Heart right ventricle (tissue), 16 donors: Measurements from ENCODE around the gene CYYR1. TPM values are rescaled to one million over a fixed set of nuclear protein-coding genes. Genes with fewer than 3 reads are reported as not detected.
A peak's percentile ranks its signal among the peaks of the same experiment; 100 is the strongest.

Experiments used
- ATAC-seq, 8 donors: fragments of 200-7000 bp; cut with Tn5 transposase; one replicate each; pipeline ENCODE4 v1.9.1; 2020; ENCODE audit warnings: mild to moderate bottlenecking in 8 of 8, moderate library complexity in 8 of 8, moderate number of reproducible peaks in 1 of 8
- DNase-seq, 2 donors: peaks; one replicate each; pipeline ENCODE4 v3.0.0-alpha.2; 2020
- H3K27ac ChIP-seq, 10 donors: fragments of 200-600 bp; sonication (generic) in 2 of 10; one replicate each; pipeline versions ENCODE4 v1.5.0 to v1.8.0; 2020 to 2022; ENCODE audit warnings: mild to moderate bottlenecking in 3 of 10
- H3K27me3 ChIP-seq, 7 donors: fragments of 200-600 bp; one replicate each; pipeline ENCODE4 v1.8.0; 2021 to 2022; ENCODE audit warnings: mild to moderate bottlenecking in 2 of 7
- H3K36me3 ChIP-seq, 9 donors: fragments of 200-600 bp; sonication (generic) in 1 of 9; one replicate each; pipeline versions ENCODE4 v1.5.0 to v1.8.0; 2020 to 2022; ENCODE audit warnings: mild to moderate bottlenecking in 2 of 9
- H3K4me1 ChIP-seq, 9 donors: fragments of 200-600 bp; sonication (generic) in 1 of 9; one replicate each; pipeline versions ENCODE4 v1.5.0 to v1.8.0; 2020 to 2022; ENCODE audit warnings: mild to moderate bottlenecking in 4 of 9
- H3K4me3 ChIP-seq, 10 donors: fragments of 200-600 bp; sonication (generic) in 2 of 10; one replicate each; pipeline versions ENCODE4 v1.5.0 to v1.8.0; 2020 to 2022; ENCODE audit warnings: mild to moderate bottlenecking in 7 of 10, moderate library complexity in 2 of 10
- H3K9me3 ChIP-seq, 11 donors: fragments of 200-600 bp in 10 of 11; sonication (generic) in 2 of 11; one replicate each; pipeline versions ENCODE4 v1.5.0 to v1.8.0; 2013 to 2022; ENCODE audit warnings: mild to moderate bottlenecking in 2 of 11, control low read depth in 1 of 11, moderate library complexity in 1 of 11
- WGBS, 2 donors: extraction: QIAGEN DNeasy Blood & Tissue Kit; methylation state at CpG; one replicate each; pipeline ENCODE4 v1.1.7; 2013; ENCODE audit warnings: inconsistent platforms in 1 of 2; 5-methylcytosine and 5-hydroxymethylcytosine counted together
- intact Hi-C, 10 donors: fragments of 100-400 bp; cut with DNase I; formaldehyde crosslinking; loops; one replicate each; pipeline versions ENCODE4 v1.11.1 to v1.14.2; 2022
- polyA plus RNA-seq, 2 donors: library from polyadenylated mRNA; stranded (reverse); fragments of 200-250 nt; gene quantifications; one replicate each; pipeline ENCODE4 v1.2.3, GENCODE V29; 2013
- total RNA-seq, 10 donors: library from RNA; stranded (reverse); fragmentation: NEBNext Ultra II Directional in 3 of 10; extraction: Animal tissue kit (Norgen Biotek cat#: 25700) in 3 of 10; gene quantifications; one replicate each; pipeline versions ENCODE4 v1.2.1 to v1.2.4, GENCODE V29; 2021 to 2023
- TF ChIP-seq, protein P1 (sequence below), 9 donors: fragments of 200-600 bp; sonication (generic) in 2 of 9; IDR thresholded peaks; one replicate each; pipeline versions ENCODE4 v1.5.0 to v1.8.0; 2021 to 2022; ENCODE audit warnings: antibody characterized with exemption in 9 of 9, mild to moderate bottlenecking in 5 of 9, moderate library complexity in 1 of 9
- donor health status: Arrhythmogenic right ventricular cardiomyopathy.
- donor health status: ischemic (EF 13 %, LVEDD 7.1; RV severe dilation, severe dysfunction).
- donor health status: healthy with polysubstance abuse.
- donor health status: DM: no; HTN: yes; CAD: no.
- donor health status: DM: no; HTN: no; CAD: no.
- donor health status: ischemic (EF 25% LVEDD 6.9; RV normal size, moderate dysfunction).
- donor health status: ischemic (EF 25% LVEDD 5.7; RV mildly dilated, moderate dysfunction).
- donor health status: healthy.
- donor health status: DM: yes; HTN: yes; CAD: no.
- donor health status: Ischemic cardiomyopathy.
- donor health status: ischemic (EF 35%, LVEDD 5.7; RV mildly dilated, moderate dysfunction).
- donor health status: nonischemic (EF 11% LVEDD 7.7; RV severe dilation, severe dysfunction).
- donor health status: DM: yes; HTN: yes; CAD: no.
- donor health status: PGD.
- donor health status: ischemic (EF 29% LVEDD 5.4; RV normal size, mild dysfunction).
- donor health status: nonischemic (EF 23%, LVEDD 6.1; RV moderate dilation, normal function).

The CYYR1 gene
- total and polyA plus RNA-seq, 12 donors = 10.8 to 38.2 (median 15.8) TPM

DNA sequence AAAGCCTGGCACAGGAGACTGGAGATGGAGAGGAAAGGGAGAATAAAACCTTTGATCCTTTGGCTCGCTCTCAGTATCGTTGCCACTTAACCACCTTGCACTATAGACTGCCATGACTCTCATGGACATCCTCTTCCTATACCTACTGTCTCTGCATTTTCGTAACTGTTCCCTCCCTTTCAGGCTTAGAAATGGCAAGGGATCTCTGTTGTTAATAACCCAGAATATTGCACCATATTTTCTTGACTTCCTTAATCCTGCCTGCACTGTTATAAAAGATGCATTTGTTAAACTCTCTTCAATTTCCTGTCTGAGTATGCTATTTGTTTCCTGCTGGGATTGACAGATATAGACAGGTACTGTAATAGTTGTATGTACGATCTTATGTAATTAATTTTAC is 38.6 kb downstream of the CYYR1 start:
- H3K4me1 ChIP-seq = peaks cover 0 to 16% (median 0%) of the 10 kb centered on the region in 9 donors
- H3K9me3 ChIP-seq = peaks cover 0 to 8% (median 0%) of the 10 kb centered on the region in 11 donors
- ATAC-seq (no peak), DNase-seq (no peak)
- no peaks in the 10 kb centered on the region for H3K27me3 ChIP-seq
- H3K4me3 ChIP-seq = no peak overlapping the region
- 88% methylated on average over 4 of the region's 4 CpGs for WGBS, 2 donors
- H3K36me3 ChIP-seq = peaks cover 0 to 9% (median 0%) of the 10 kb centered on the region in 9 donors
- peak overlapping the region in 1 of 10 donors; percentile 29 for H3K27ac ChIP-seq
- TF ChIP-seq, protein P1, sequence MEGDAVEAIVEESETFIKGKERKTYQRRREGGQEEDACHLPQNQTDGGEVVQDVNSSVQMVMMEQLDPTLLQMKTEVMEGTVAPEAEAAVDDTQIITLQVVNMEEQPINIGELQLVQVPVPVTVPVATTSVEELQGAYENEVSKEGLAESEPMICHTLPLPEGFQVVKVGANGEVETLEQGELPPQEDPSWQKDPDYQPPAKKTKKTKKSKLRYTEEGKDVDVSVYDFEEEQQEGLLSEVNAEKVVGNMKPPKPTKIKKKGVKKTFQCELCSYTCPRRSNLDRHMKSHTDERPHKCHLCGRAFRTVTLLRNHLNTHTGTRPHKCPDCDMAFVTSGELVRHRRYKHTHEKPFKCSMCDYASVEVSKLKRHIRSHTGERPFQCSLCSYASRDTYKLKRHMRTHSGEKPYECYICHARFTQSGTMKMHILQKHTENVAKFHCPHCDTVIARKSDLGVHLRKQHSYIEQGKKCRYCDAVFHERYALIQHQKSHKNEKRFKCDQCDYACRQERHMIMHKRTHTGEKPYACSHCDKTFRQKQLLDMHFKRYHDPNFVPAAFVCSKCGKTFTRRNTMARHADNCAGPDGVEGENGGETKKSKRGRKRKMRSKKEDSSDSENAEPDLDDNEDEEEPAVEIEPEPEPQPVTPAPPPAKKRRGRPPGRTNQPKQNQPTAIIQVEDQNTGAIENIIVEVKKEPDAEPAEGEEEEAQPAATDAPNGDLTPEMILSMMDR (IDR thresholded peaks at IDR 0.05) = no peak
- intact Hi-C loops = no loop called here

DNA sequence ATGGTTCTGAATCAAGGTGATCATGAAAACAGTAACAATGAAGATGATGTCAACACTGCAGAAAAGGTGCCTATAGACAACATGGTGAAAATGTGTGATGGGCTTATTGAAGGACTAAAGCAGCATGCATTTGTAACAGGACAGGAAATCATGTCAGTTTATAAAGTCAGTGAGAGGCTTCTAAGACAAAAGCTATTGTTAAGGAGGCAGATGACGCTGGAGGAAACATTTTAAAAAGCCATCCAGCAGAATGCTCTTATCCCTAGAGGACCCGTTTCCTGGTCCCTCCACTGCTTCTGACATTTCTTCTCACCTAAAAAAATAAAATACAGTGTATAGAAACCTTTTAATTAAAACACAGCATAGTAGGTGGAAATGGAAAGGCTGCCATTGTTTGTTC is 40.9 kb downstream of the CYYR1 start:
- H3K4me1 ChIP-seq = peaks cover 0 to 13% (median 0%) of the 10 kb centered on the region in 9 donors
- H3K27me3 ChIP-seq = no peaks in the 10 kb centered on the region
- H3K36me3 ChIP-seq = peaks cover 0 to 9% (median 0%) of the 10 kb centered on the region in 9 donors
- H3K4me3 ChIP-seq = no peak overlapping the region
- intact Hi-C loops = no loop called here
- DNase-seq (no peak), ATAC-seq (peak in 3 of 8 donors; percentile 17 to 75 (median 34))
- WGBS, 2 donors = 41 to 55% methylated on average over 2 of the region's 2 CpGs
- H3K27ac ChIP-seq = peak overlapping the region in 3 of 10 donors; percentile 45 to 52 (median 50)
- peaks cover 0 to 8% (median 0%) of the 10 kb centered on the region in 11 donors for H3K9me3 ChIP-seq
- TF ChIP-seq, protein P1 (IDR thresholded peaks at IDR 0.05) = no peak

DNA sequence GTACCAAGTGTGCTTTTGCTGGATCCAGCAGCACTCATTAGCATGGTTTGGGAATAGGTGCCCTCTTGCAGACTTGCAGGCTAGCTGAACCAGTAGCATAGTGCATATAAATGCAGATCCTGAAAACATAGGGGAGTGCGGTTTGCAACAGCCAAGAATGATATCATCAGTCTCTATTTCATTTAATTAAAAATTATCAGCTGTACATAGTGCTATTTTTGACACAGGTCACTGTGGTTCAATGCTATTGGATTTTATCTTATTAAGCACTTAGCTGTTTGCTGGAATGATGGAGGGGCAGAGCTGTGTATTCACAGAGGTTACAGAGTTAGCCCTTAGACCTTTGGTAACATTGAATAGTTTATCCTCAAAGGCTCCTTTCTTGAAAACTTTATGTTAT is 43.6 kb downstream of the CYYR1 start:
- no peak overlapping the region for H3K27ac ChIP-seq
- no peak for DNase-seq
- H3K36me3 ChIP-seq = no peaks in the 10 kb centered on the region
- TF ChIP-seq, protein P1 (IDR thresholded peaks at IDR 0.05) = no peak
- no peak for ATAC-seq
- peaks cover 0 to 13% (median 0%) of the 10 kb centered on the region in 9 donors for H3K4me1 ChIP-seq
- no peak overlapping the region for H3K4me3 ChIP-seq
- peaks cover 0 to 8% (median 0%) of the 10 kb centered on the region in 11 donors for H3K9me3 ChIP-seq
- H3K27me3 ChIP-seq = no peaks in the 10 kb centered on the region
- intact Hi-C loops = loop anchor here in 1 of 10 donors (5.0 kb wide), 1 partner anchor 43 kb away; the partner anchor contains the start of gene CYYR1
- 38 to 60% methylated on average over 1 of the region's 1 CpG for WGBS, 2 donors

DNA sequence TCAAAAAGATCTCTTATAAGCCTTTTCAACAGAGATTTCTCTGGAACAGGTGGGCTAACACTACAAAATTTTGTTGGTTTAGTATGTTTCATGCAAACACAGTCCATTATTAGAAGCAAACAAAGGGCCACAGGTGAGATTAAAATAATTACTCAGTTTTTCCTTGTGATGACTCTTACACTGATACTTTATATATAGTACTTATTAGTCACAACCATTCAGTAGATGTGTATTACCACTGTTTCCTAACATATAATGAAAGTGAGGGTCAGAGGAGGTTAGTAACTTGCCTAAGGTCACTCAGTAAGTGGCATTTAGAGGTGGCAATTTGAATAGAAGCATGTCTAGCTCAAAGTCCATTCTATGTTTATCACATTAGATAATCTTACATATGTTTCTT is 44.2 kb downstream of the CYYR1 start:
- H3K27ac ChIP-seq = no peak overlapping the region
- TF ChIP-seq, protein P1 (IDR thresholded peaks at IDR 0.05) = no peak
- intact Hi-C loops = loop anchor here in 1 of 10 donors (5.0 kb wide), 1 partner anchor 43 kb away; the partner anchor contains the start of gene CYYR1
- no peaks in the 10 kb centered on the region for H3K27me3 ChIP-seq
- peaks cover 0 to 8% (median 0%) of the 10 kb centered on the region in 11 donors for H3K9me3 ChIP-seq
- ATAC-seq (no peak), DNase-seq (no peak)
- no peak overlapping the region for H3K4me3 ChIP-seq
- no peaks in the 10 kb centered on the region for H3K36me3 ChIP-seq
- peaks cover 0 to 13% (median 0%) of the 10 kb centered on the region in 9 donors for H3K4me1 ChIP-seq
